Measurements from ENCODE around the gene ECM2.
"Not testable (repeated sequence)": the region's sequence is repeated elsewhere in the genome, so short reads cannot be mapped to it uniquely, and the experiment has no call there.

Gene ECM2

DNA sequence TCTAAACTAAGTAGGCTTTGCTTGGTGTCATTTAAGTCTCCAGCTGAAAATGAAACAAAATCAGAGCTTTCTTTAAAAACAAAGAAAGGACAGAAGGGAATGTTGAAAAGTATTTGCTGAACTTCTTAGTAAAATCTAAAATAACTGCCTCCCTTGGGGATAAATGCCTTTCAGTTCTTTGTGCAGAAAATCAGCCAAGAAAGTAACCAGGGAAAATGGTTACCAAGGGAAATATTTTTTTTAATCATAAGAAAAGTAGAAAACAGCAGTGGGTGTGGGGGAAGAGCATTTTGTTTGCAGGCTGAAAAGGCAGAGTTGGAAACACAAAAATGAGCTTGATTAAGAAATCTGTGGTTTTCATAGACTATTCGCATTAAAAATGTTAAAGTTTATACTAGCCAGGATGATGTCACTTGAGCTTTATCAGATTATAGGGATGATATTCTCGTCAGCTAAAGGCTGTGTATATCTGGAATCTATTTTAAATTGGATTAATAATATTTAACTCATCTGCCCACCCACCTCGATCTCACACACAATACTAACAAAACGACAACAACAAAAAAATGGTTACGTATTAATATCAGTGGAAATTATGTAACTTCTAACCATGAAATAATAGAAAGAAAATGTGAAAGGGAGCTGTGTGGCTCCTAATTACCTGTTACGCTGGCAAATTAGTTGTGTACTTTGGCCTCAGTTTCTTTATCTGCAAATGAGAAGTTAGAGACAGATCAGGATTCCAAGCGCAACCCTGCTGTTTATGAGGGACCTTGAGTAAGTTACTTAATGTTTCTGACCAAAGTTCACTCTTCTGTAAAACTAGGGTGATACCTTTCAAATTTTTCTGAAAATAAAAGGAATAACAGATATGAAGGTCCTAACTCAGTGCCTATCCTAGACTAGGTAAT is at the start of gene ECM2:
Gene ECM2, minus strand, starts transcription at position 51 of the 911 bp plus-strand sequence. CDS start 13,124 bp downstream, outside the sequence.
- DNase-seq (ENCODE audit: low read depth in 3 of 3) = no peak

DNA sequence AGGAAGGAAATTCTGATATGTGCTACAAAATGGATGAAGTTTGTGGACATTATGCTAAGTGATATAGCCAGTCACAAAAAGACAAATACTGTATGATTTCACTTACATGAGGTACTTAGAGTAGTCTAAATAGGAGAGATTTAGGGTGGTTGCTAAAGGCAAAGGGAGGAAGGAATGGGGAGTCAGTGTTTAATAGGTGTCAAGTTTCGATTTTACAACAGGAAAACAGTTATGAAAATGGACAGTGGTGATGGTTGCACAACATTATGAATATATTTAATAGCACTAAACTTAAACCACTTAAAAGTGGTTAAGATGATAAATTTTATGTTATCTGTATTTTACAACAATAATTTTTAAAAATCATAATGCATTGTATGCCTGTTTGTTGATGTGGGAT is 40.4 kb upstream of the ECM2 start:
- no peak for DNase-seq (ENCODE audit: low read depth in 3 of 3)

GRCh38 chr9:92573612-92574011 is 37.8 kb upstream of the ECM2 start:
- DNase-seq (ENCODE audit: low read depth in 3 of 3) = not testable (repeated sequence)

GRCh38 chr9:92571871-92572270 is 36.1 kb upstream of the ECM2 start:
- DNase-seq (ENCODE audit: low read depth in 3 of 3) = not testable (repeated sequence)

GRCh38 chr9:92564982-92565381 is 29.2 kb upstream of the ECM2 start:
- DNase-seq (ENCODE audit: low read depth in 3 of 3) = no peak

DNA sequence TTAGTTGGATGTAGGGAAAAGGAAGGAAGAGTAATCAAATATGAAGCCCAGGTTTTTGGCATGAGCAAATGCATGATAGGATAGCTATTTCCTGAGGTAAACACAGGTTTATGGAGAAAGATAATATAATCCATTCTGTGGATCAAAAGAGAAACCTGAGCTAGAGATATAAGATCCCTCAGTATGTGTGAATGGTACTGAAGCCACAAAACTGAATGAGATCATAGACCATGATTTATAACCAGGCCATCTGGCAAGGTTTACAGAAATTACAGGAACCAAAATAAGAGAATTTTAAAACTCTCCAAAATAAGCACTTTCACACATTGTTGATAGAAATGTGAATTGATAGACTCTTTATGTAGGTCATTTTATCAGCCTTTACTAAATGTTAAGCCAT is 28.7 kb upstream of the ECM2 start:
- DNase-seq (ENCODE audit: low read depth in 3 of 3) = no peak

- no peak for DNase-seq (ENCODE audit: low read depth in 3 of 3)
Observed at GRCh38 chr9:92563116-92564100, 27.6 kb upstream of the ECM2 start.

- DNase-seq (ENCODE audit: low read depth in 3 of 3) = no peak
Observed at GRCh38 chr9:92562461-92562967, 26.7 kb upstream of the ECM2 start.

GRCh38 chr9:92561374-92562330 is 25.9 kb upstream of the ECM2 start:
- DNase-seq (ENCODE audit: low read depth in 3 of 3) = no peak

DNA sequence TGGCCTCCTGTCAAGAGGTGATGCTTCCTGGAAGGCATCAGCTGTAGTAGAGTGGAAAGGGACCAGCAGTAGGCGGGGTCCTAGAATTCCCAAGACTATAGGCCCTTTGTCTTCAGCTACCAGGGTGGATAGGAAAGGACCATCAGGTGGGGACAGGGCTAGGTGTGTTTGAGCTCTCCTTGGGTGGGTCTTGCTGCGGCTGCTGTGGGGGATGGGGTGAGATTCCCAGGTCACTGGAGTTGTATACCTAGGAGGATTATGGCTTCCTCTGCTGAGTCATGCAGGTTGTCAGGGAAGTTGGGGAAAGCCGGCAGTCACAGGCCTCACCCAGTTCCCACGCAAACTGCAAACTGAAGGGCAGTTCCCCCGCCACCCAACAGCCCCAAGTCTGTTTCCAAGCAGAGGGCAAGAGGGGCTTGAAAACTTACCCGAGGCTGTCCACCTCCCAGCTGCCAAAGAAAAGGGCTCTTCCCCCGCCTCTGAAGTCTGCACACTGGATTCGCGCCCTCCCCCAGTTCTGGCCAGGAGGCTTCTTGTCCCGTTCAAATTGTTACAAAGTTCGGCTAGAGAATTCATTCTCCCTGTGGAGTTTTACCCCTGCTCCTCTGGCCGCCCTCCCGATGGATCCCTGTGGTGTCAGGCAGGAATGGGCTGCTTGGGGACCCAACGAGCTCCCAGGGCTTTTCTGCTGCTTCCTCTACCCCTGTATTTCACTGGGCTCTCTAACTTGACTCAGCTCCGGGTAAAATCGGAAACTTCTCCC is 23.0 kb upstream of the ECM2 start:
- no peak for DNase-seq (ENCODE audit: low read depth in 3 of 3)

DNA sequence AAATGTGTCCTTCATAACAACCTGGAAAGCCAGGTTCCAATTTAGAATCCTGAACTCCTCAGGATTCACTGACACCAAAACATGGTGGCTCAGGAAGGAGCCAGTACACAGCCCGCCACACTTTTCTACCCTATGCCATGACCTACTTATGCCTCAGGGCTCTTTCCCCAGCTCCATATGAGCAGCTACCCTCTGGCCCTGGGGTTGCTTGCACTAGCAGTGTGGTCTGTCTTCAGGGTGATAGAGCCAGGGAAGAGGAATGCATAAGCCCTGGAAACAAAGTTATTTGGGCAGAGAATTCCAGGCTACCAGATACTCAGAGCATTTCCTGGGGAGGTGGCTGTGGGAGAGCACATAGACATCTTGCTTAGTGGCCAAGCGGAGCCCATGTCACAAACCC is 15.0 kb upstream of the ECM2 start:
- DNase-seq (ENCODE audit: low read depth in 3 of 3) = no peak

- DNase-seq (ENCODE audit: low read depth in 3 of 3) = no peak
Observed at GRCh38 chr9:92547356-92547755, 11.6 kb upstream of the ECM2 start.

- no peak for DNase-seq (ENCODE audit: low read depth in 3 of 3)
Observed at GRCh38 chr9:92545002-92545510, 9.3 kb upstream of the ECM2 start.

DNA sequence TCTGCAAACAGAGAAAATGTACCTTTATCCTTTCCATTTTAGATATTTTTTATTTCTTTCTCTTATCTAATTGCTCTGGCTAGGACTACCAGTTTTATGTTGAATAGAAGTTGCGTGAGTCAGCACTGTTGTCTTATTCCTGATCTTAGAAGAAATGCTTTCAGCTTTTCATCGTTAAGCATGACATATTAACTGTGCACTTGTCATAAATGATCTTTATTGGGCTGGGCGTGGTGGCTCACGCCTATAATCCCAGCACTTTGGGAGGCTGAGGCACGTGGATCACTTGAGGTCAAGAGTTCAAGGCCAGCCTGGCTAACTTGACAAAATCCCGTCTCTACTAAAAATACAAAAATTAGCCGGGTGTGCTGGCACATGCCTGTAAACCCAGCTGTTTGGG is 8.2 kb upstream of the ECM2 start:
- no peak for DNase-seq (ENCODE audit: low read depth in 3 of 3)

DNA sequence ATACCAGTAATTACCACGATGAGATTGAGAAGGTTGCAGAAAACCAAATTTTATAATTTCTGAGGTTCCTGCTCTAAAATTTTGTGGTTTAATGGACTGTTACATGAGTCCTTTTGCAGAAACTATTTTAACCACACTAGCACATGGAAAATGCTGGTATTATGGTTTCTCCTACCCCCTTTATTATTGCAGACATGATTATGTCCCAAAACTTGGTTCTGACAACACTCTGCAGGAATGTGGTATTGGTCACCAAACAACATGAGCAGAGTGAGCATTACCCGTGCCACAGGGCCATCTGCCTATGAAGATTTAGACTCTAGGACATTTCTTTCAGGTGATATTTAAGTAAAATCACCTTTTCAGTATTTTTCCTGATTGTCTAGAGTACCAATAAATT is 2.8 kb upstream of the ECM2 start:
- DNase-seq (ENCODE audit: low read depth in 3 of 3) = no peak

- DNase-seq (ENCODE audit: low read depth in 3 of 3) = no peak
Observed at GRCh38 chr9:92534674-92535073, 1.1 kb downstream of the ECM2 start.

GRCh38 chr9:92534204-92534603 is 1.6 kb downstream of the ECM2 start:
- DNase-seq (ENCODE audit: low read depth in 3 of 3) = no peak

DNA sequence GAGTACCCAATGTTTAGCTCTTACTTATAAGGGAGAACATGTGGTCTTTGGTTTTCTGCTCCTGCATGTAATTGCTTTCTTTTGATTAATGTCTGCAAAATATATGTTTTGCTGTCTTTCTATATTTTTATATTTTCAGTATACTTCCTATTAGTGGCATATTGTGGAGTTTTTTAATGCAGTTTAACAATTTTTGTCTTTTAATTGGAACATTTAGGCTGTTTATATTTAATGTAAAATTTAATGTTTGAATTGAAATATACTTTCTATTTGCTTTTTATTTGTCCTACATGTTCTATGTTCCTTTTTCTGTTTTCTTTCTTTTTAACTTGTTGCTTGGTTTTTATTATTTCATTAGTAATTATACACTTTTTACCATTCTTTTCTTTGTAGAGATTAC is 4.9 kb downstream of the ECM2 start:
- DNase-seq (ENCODE audit: low read depth in 3 of 3) = no peak

DNA sequence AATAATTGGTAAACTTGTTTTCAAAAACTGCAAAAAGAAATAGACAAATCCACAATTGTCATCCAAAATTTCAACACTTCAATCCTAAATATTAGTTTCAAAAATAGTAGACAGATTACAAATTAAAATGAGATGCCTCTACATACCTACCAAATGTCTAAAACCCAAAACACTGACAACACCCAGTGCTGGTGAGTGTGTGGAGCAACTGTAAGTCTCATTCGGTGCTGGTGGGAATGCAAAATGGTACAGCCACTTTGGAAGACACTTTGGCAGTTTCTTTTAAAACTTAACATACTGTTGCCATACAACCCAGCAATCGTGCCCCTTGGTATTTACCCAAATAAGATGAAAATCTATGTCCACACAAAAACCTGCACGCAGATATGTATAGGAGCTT is 6.7 kb downstream of the ECM2 start:
- no peak for DNase-seq (ENCODE audit: low read depth in 3 of 3)

- no peak for DNase-seq (ENCODE audit: low read depth in 3 of 3)
Observed at GRCh38 chr9:92528522-92528849, 7.3 kb downstream of the ECM2 start.
